Measurements from ENCODE around the gene MAX. TPM values are rescaled to one million over a fixed set of nuclear protein-coding genes. Genes with fewer than 3 reads are reported as not detected.

Gene MAX
- total RNA-seq, 1 donor from 2014 or later, result 26.8 TPM

DNA sequence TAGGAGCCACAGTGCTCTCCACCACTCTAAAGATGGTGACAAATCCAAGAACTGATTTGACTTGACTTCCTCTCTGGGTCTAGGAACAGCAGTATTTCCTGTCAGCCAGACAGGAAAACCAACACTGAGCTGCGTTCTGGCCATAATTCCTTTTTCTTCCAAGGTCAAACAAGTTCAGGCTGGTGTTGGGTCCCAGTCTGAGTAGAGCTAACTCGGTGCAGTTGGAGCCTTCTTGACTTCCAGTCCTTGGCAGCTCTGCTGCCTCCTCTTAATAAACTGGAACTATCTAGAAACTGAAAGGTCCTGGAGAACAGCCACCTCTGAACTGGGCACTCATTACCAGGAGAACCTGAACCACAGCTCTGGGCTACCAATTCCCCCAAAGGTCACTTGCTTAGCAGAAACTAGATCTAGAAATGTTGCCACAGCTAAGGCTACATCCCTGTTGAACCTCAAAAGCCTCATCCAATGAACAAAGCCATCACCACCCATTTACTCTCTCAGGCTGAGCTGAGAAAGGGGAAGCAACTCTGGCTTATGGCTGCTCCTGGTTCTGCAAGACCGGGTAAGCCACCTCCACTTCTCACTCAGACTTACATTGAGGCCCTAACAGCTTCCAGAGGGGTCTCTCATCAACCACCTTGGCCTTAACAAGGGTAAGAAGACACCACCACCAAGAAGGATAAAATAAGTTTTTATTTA, 27.7 kb downstream of the MAX start:
- H3K4me3 ChIP-seq, result no peak overlapping the region
- H3K27me3 ChIP-seq, result no peaks in the 10 kb centered on the region
- TF ChIP-seq, protein P1, sequence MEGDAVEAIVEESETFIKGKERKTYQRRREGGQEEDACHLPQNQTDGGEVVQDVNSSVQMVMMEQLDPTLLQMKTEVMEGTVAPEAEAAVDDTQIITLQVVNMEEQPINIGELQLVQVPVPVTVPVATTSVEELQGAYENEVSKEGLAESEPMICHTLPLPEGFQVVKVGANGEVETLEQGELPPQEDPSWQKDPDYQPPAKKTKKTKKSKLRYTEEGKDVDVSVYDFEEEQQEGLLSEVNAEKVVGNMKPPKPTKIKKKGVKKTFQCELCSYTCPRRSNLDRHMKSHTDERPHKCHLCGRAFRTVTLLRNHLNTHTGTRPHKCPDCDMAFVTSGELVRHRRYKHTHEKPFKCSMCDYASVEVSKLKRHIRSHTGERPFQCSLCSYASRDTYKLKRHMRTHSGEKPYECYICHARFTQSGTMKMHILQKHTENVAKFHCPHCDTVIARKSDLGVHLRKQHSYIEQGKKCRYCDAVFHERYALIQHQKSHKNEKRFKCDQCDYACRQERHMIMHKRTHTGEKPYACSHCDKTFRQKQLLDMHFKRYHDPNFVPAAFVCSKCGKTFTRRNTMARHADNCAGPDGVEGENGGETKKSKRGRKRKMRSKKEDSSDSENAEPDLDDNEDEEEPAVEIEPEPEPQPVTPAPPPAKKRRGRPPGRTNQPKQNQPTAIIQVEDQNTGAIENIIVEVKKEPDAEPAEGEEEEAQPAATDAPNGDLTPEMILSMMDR (IDR thresholded peaks at IDR 0.05), result no peak
- no peak for DNase-seq (ENCODE audit: low spot score in 2 of 2)
- peaks cover 26 to 48% of the 10 kb centered on the region in 2 donors for H3K36me3 ChIP-seq
- H3K27ac ChIP-seq, result no peak overlapping the region
- peaks cover 0 to 9% of the 10 kb centered on the region in 2 donors for H3K4me1 ChIP-seq
- no peaks in the 10 kb centered on the region for H3K9me3 ChIP-seq
- intact Hi-C loops (cut with DNase I), result no loop called here

DNA sequence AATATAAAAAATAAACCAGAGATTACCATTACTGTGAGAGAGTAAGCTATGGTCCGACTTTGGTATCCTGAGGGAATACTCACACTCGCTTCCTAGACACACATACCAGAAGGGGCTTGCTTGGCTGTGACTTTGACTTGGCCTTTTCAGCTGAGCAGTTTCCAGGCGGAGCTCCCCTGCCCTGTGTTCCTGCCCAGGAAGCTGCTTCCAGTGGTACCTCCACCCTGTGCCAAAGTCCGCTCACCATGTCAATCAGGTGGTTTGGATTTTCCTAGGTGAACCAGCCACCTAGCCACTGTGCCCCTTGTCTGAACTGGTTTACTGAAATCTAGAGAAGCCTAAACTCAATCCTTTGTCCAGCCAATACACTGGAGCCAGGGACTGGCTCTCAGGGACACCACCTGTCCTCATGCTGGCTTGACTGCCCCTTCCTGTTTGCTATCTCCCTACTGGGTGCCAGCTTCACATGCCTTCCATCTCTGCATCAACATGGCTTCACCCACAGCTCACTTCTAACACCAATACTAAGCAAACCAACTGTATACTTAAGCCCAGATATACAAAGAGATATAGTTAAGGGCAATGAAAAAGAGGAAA, 28.6 kb downstream of the MAX start:
- Histone ChIP-seq H3K27ac (no peak overlapping the region), H3K4me3 (no peak overlapping the region)

DNA sequence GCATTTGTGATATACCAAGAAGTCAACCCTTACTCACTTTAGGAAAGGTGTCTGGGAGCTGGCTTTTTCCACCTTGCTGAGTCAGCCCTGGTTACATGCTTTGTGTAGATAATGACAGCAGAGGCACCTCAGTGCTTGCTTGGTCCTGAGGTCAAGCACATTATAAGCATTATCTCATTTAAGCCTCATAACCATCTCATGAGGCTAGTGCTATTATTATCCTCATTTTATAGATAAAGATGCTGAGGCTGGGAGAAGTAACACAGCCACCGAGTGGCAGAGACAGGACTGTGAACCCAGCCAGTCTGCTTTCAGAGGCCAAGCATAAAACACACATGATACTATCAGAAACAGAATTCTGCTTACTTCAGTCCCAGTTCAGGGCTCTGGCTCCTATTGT, 29.4 kb downstream of the MAX start:
- no peaks in the 10 kb centered on the region for H3K27me3 ChIP-seq
- peaks cover 36 to 42% of the 10 kb centered on the region in 2 donors for H3K36me3 ChIP-seq
- intact Hi-C loops (cut with DNase I), result no loop called here
- H3K27ac ChIP-seq, result no peak overlapping the region
- no peak overlapping the region for H3K4me3 ChIP-seq
- H3K4me1 ChIP-seq, result peaks cover 0 to 7% of the 10 kb centered on the region in 2 donors
- no peaks in the 10 kb centered on the region for H3K9me3 ChIP-seq
- no peak for DNase-seq (ENCODE audit: low spot score in 2 of 2)
- TF ChIP-seq, protein P1 (IDR thresholded peaks at IDR 0.05), result no peak

More for the DNA sequence above, 28.6 kb downstream of the MAX start:
- intact Hi-C loops (cut with DNase I), result no loop called here
- DNase-seq (ENCODE audit: low spot score in 2 of 2), result no peak
- Histone ChIP-seq H3K4me1 (peaks cover 0 to 7% of the 10 kb centered on the region in 2 donors), H3K36me3 (peaks cover 35 to 49% of the 10 kb centered on the region in 2 donors), H3K27me3 (no peaks in the 10 kb centered on the region), H3K9me3 (no peaks in the 10 kb centered on the region)
- TF ChIP-seq, protein P1 (IDR thresholded peaks at IDR 0.05), result no peak

DNA sequence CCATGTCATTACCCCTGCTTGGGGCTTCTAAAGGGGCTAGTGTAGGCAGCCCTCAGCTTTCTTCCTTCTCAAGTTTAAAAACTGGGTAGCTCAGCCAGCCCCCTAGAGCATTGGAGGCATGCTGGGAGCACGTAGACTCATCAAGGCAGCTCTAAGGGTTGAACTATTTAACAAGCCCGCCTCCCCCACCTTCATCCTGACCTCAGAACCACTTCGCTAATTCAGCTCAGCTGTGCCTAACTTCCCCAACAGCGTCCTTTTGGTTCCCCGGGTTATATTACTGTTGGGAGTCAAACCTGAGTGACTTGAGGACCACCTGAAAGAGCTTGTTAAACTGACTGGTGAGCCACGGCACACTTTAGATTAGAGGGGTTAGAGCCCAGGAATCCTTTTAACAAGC, 30.1 kb downstream of the MAX start:
- Histone ChIP-seq H3K36me3 (peaks cover 31 to 38% of the 10 kb centered on the region in 2 donors), H3K27me3 (no peaks in the 10 kb centered on the region), H3K4me3 (no peak overlapping the region), H3K27ac (no peak overlapping the region), H3K9me3 (no peaks in the 10 kb centered on the region), H3K4me1 (peaks cover 0 to 7% of the 10 kb centered on the region in 2 donors)
- DNase-seq (ENCODE audit: low spot score in 2 of 2), result no peak
- TF ChIP-seq, protein P1 (IDR thresholded peaks at IDR 0.05), result no peak
- intact Hi-C loops (cut with DNase I), result no loop called here

DNA sequence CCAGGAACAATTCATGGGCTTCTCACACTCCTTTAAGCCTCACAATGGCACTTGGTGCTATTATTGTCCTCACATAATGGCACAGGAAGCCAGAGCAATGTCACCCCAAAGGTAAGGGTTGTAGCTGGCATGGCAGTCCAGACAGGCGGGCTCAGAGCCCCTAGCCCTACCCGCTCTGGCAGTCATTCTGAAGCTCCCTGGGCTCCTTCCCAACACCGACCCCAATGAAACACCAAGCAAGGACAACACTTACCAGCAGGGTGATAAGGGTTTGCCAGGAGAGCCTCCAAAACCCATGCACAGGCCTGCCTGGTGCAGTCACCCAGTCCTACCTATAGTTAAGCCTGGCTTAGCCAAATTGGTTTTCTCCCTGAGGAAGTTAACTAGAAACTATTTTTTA, 30.8 kb downstream of the MAX start:
- no peaks in the 10 kb centered on the region for H3K27me3 ChIP-seq
- H3K4me1 ChIP-seq, result peaks cover 0 to 7% of the 10 kb centered on the region in 2 donors
- intact Hi-C loops (cut with DNase I), result no loop called here
- H3K4me3 ChIP-seq, result no peak overlapping the region
- TF ChIP-seq, protein P1 (IDR thresholded peaks at IDR 0.05), result no peak
- no peak overlapping the region for H3K27ac ChIP-seq
- no peaks in the 10 kb centered on the region for H3K9me3 ChIP-seq
- H3K36me3 ChIP-seq, result peaks cover 24 to 31% of the 10 kb centered on the region in 2 donors
- DNase-seq (ENCODE audit: low spot score in 2 of 2), result no peak
